Hematopoietic multipotent progenitor cell treated with erythropoietin and hydrocortisone succinate and interleukin-3 and kit ligand, for 15 days (in vitro differentiated cells): Measurements from ENCODE around the gene PDIA2.
A peak's percentile ranks its signal among the peaks of the same experiment; 100 is the strongest.
"Not testable (repeated sequence)": the region's sequence is repeated elsewhere in the genome, so short reads cannot be mapped to it uniquely, and the experiment has no call there.

Experiments
- DNase-seq: peaks from one replicate; pipeline ENCODE4 v3.0.0-alpha.2; 2015; ENCODE audit warnings: low spot score

Gene PDIA2

GRCh38 chr16:264440-264951 is 18.5 kb upstream of the PDIA2 start:
- DNase-seq, result no peak

GRCh38 chr16:265002-265529 is 17.9 kb upstream of the PDIA2 start:
- no peak for DNase-seq

- DNase-seq, result no peak
These were observed 17.3 kb upstream of the PDIA2 start for GRCh38 chr16:265711-266110.

- DNase-seq, result no peak
These were observed 16.5 kb upstream of the PDIA2 start for GRCh38 chr16:266258-267164.

GRCh38 chr16:267562-267961 is 15.4 kb upstream of the PDIA2 start:
- not testable (repeated sequence) for DNase-seq

- no peak for DNase-seq
These were observed 14.6 kb upstream of the PDIA2 start for GRCh38 chr16:268141-269053.

- no peak for DNase-seq
These were observed 13.7 kb upstream of the PDIA2 start for GRCh38 chr16:269061-269796.

- no peak for DNase-seq
These were observed 12.3 kb upstream of the PDIA2 start for GRCh38 chr16:270381-271255.

GRCh38 chr16:272633-273546 is 10.1 kb upstream of the PDIA2 start:
- no peak for DNase-seq

GRCh38 chr16:273547-274421 is 9.2 kb upstream of the PDIA2 start:
- peak; percentile 23 for DNase-seq

GRCh38 chr16:275041-275641 is 7.8 kb upstream of the PDIA2 start:
- no peak for DNase-seq

- DNase-seq, result no peak
These were observed 7.2 kb upstream of the PDIA2 start, which contains the start of gene RGS11 for GRCh38 chr16:275786-276232. TSS of gene RGS11 (minus strand) at chr16:275944. CDS start at chr16:275911, 33 bp downstream.

- no peak for DNase-seq
These were observed 6.4 kb upstream of the PDIA2 start for GRCh38 chr16:276426-277077.

- DNase-seq, result peak; percentile 60
These were observed 4.0 kb upstream of the PDIA2 start for GRCh38 chr16:278863-279366.

- DNase-seq, result no peak
These were observed 3.4 kb upstream of the PDIA2 start for GRCh38 chr16:279531-279930.

GRCh38 chr16:280005-280460 is 2.9 kb upstream of the PDIA2 start:
- no peak for DNase-seq

- no peak for DNase-seq
These were observed 2.4 kb upstream of the PDIA2 start, which contains the start of gene ARHGDIG for GRCh38 chr16:280552-280951. TSS of gene ARHGDIG (plus strand) at chr16:280591. CDS start at chr16:280681, 90 bp downstream.
